ENCODE results near the gene DZANK1.

The DZANK1 gene

GRCh38 chr20:18481596-18481995 is 14.8 kb upstream of the DZANK1 start:
- H3F3A ChIP-seq (ENCODE audit: insufficient read depth): no peaks in the 10 kb centered on the region; the same call in 1 of the 2 replicates
- H3K9ac ChIP-seq (ENCODE audit: low read length): no peak overlapping the region
- no peak overlapping the region for H3K4me2 ChIP-seq (ENCODE audit: low read depth, low read length, poor library complexity, severe bottlenecking)
- H3K27ac ChIP-seq (ENCODE audit: low read depth, low read length): no peak overlapping the region
- no peaks in the 10 kb centered on the region for H4K20me1 ChIP-seq (ENCODE audit: low read depth, low read length)
- no peaks in the 10 kb centered on the region for H3K27me3 ChIP-seq (ENCODE audit: low read length)
- no peaks in the 10 kb centered on the region for H3K9me3 ChIP-seq (ENCODE audit: insufficient read depth, low read length)
- H3K79me2 ChIP-seq (ENCODE audit: insufficient read depth, low read length): no peaks in the 10 kb centered on the region
- H3K9me2 ChIP-seq (replicated peaks; ENCODE audit: insufficient read depth, low read length): no peaks in the 10 kb centered on the region
- no peak overlapping the region for H2AFZ ChIP-seq (ENCODE audit: low read depth, low read length, severe bottlenecking)
- TF ChIP-seq EZH2phosphoT487 (conservative IDR thresholded peaks at IDR 0.05; ENCODE audit: low read length) (no peak), CTCF (IDR thresholded peaks at IDR 0.05; ENCODE audit: insufficient read depth, low read length, poor library complexity, severe bottlenecking) (no peak)
- no peak overlapping the region for H3K4me3 ChIP-seq (ENCODE audit: insufficient read depth, low read length, poor library complexity, severe bottlenecking)
- peaks cover 13% of the 10 kb centered on the region; the same call in 1 of the 2 replicates for H3K36me3 ChIP-seq (ENCODE audit: low read length)

- H3K4me2 ChIP-seq (ENCODE audit: low read depth, low read length, poor library complexity, severe bottlenecking): no peak overlapping the region
- H3K9ac ChIP-seq (ENCODE audit: low read length): no peak overlapping the region
- no peaks in the 10 kb centered on the region for H3K79me2 ChIP-seq (ENCODE audit: insufficient read depth, low read length)
- H3K36me3 ChIP-seq (ENCODE audit: low read length): peaks cover 8% of the 10 kb centered on the region
- no peak overlapping the region for H3K27ac ChIP-seq (ENCODE audit: low read depth, low read length)
- no peaks in the 10 kb centered on the region for H3K9me2 ChIP-seq (replicated peaks; ENCODE audit: insufficient read depth, low read length)
- H3K4me3 ChIP-seq (ENCODE audit: insufficient read depth, low read length, poor library complexity, severe bottlenecking): no peak overlapping the region
- no peaks in the 10 kb centered on the region for H3K9me3 ChIP-seq (ENCODE audit: insufficient read depth, low read length)
- no peaks in the 10 kb centered on the region for H3K27me3 ChIP-seq (ENCODE audit: low read length)
- H2AFZ ChIP-seq (ENCODE audit: low read depth, low read length, severe bottlenecking): no peak overlapping the region
- no peaks in the 10 kb centered on the region; the same call in 1 of the 2 replicates for H3F3A ChIP-seq (ENCODE audit: insufficient read depth)
- no peak for TF ChIP-seq EZH2phosphoT487 (conservative IDR thresholded peaks at IDR 0.05; ENCODE audit: low read length)
- no peak for TF ChIP-seq CTCF (IDR thresholded peaks at IDR 0.05; ENCODE audit: insufficient read depth, low read length, poor library complexity, severe bottlenecking)
- no peaks in the 10 kb centered on the region for H4K20me1 ChIP-seq (ENCODE audit: low read depth, low read length)
These were observed 11.0 kb upstream of the DZANK1 start for GRCh38 chr20:18477821-18478220.

- peaks cover 8% of the 10 kb centered on the region for H3K36me3 ChIP-seq (ENCODE audit: low read length)
- H3K4me3 ChIP-seq (ENCODE audit: insufficient read depth, low read length, poor library complexity, severe bottlenecking): no peak overlapping the region
- H3K27ac ChIP-seq (ENCODE audit: low read depth, low read length): no peak overlapping the region
- H3K9me3 ChIP-seq (ENCODE audit: insufficient read depth, low read length): no peaks in the 10 kb centered on the region
- no peaks in the 10 kb centered on the region for H3K9me2 ChIP-seq (replicated peaks; ENCODE audit: insufficient read depth, low read length)
- no peak overlapping the region for H2AFZ ChIP-seq (ENCODE audit: low read depth, low read length, severe bottlenecking)
- no peak overlapping the region for H3K9ac ChIP-seq (ENCODE audit: low read length)
- no peaks in the 10 kb centered on the region for H3K79me2 ChIP-seq (ENCODE audit: insufficient read depth, low read length)
- no peaks in the 10 kb centered on the region; the same call in 1 of the 2 replicates for H3F3A ChIP-seq (ENCODE audit: insufficient read depth)
- TF ChIP-seq CTCF (IDR thresholded peaks at IDR 0.05; ENCODE audit: insufficient read depth, low read length, poor library complexity, severe bottlenecking) (no peak), EZH2phosphoT487 (conservative IDR thresholded peaks at IDR 0.05; ENCODE audit: low read length) (no peak)
- H4K20me1 ChIP-seq (ENCODE audit: low read depth, low read length): no peaks in the 10 kb centered on the region
- H3K4me2 ChIP-seq (ENCODE audit: low read depth, low read length, poor library complexity, severe bottlenecking): no peak overlapping the region
- no peaks in the 10 kb centered on the region for H3K27me3 ChIP-seq (ENCODE audit: low read length)
These were observed 10.4 kb upstream of the DZANK1 start for GRCh38 chr20:18477218-18477617.
